NCI-H1417 treated with DMSO at 0.1 percent for 48 hours (cell line): ENCODE results near the gene FAM13A.
A peak's percentile ranks its signal among the peaks of the same experiment; 100 is the strongest.

Experiments
- DNase-seq: peaks from one replicate; lab custom pipeline; 2025; lab: John Stamatoyannopoulos, UW

Gene FAM13A

GRCh38 chr4:88843067-88843685 lies 213.8 kb downstream of the FAM13A start:
- DNase-seq: no peak

DNA sequence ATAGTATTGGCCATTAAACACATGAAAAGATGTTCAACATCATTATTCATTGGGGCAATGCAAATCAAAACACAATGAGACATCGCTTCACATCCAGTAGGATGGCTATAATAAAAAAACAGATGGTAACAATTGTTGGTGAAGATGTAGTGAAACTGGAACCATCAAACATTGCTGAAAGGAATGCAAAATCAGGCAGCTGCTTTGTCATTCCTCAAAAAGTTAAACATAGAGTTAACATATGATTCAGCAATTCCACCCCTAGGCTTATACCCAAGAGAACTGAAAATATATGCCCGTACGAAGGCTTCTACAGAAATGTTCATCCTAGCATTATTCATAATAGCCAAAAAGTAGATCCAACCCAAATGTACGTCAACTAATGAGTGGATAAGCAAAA lies 215.3 kb downstream of the FAM13A start:
- no peak for DNase-seq

GRCh38 chr4:88836216-88836615 lies 220.8 kb downstream of the FAM13A start:
- no peak for DNase-seq

DNA sequence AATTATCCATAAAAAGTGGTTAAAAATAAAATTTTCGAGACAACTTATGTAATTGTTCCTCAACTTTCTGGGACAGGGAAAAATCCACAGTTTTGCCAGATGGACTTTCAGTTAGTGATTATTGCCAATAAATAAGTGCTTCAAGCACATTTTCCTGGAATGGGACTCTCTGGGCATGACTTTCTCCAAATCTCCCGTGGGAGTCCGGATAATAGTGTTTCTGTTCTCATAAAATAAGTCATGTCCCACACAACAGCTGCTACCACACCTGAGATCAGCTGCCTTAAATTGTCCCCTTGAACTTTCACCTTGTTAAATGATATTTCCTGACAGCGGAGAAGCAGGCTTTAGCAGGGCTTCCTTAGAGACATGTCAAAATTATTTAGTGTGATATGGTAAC lies 226.0 kb downstream of the FAM13A start:
- DNase-seq: no peak

GRCh38 chr4:88830598-88830997 lies 226.4 kb downstream of the FAM13A start:
- no peak for DNase-seq

- DNase-seq: no peak
These were observed 228.0 kb downstream of the FAM13A start for GRCh38 chr4:88828842-88829571.

DNA sequence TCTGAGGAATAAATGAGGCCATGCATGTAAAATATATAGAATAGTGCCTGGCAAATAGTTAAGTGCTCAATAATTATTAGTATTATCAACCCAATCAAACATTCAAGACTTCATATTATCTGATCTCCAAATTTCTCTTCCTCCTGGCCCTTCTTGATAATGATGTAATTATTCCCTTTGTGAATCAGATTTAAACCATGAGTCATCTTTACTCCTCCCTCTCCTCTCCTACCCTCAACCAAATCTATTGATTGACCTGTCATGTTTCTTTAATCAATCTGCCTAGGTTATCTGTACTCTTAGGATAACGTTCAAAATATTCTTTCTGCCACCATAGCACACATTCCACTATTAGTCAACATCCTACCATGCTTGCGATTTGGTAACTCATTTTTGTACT lies 229.5 kb downstream of the FAM13A start:
- no peak for DNase-seq

GRCh38 chr4:88826771-88827170 lies 230.2 kb downstream of the FAM13A start:
- DNase-seq: no peak

GRCh38 chr4:88825931-88826330 lies 231.1 kb downstream of the FAM13A start:
- no peak for DNase-seq

DNA sequence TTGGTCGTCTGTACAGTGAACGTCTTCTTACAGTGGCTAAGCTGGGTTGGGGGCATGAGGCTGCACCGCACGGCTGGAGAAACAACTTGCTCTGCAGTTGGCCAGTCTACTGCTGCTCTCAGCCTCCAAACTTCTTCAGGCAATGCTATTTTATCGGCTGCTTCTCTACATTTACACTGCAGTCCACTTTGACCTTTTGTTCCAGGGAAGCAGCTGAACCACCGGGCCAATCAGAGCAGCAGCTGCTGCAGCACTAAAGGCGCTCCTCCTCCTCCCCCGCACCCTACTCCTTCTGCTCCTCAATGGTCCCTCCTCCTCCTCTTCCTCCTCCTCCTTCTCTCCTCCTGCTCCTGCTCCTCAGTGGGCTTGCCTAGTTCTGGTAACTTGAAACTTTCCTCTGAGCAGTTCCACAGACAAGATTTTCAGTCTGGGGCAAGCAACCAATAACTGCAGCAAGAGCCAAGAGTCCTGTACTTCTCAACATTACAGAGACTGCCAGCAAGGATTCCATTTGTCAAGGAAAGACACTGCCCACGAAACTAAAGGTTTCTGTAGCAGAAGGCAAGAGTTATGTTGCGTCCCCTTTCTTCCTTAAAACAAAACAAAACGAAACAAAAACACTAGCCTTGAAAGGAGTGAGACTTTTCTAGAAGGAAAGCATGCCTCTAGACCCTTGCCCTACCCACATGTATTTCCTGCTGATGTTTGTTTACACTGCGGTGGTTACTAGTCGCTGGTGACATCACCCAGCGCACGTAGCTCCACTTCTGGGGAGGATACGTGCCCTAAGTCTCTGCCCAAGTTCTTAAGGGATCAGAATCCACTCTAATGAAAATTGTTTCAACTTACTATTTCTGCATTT lies 233.7 kb downstream of the FAM13A start:
- DNase-seq: no peak

- DNase-seq: no peak
These were observed 234.8 kb downstream of the FAM13A start for GRCh38 chr4:88822034-88822789.

DNA sequence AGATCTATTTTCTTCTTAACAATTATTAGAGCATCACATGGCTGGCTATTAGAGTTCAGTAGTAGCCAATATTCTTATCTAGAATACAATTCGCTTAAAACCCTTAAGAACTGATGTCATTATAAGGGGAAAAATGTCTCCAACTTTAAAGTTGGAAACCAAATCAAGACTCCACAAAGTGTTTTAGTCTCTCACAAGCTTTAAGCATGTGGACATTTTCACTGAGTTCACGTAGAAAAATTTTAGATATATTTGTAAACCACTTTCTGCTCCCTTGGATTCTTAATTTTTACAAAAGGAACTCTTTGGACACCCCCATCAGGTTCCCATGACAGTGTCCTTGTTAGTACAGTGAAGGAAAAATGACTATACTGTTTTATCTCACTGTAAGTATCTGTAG lies 235.5 kb downstream of the FAM13A start:
- DNase-seq: no peak

GRCh38 chr4:88820698-88821415 lies 236.1 kb downstream of the FAM13A start:
- DNase-seq: no peak

DNA sequence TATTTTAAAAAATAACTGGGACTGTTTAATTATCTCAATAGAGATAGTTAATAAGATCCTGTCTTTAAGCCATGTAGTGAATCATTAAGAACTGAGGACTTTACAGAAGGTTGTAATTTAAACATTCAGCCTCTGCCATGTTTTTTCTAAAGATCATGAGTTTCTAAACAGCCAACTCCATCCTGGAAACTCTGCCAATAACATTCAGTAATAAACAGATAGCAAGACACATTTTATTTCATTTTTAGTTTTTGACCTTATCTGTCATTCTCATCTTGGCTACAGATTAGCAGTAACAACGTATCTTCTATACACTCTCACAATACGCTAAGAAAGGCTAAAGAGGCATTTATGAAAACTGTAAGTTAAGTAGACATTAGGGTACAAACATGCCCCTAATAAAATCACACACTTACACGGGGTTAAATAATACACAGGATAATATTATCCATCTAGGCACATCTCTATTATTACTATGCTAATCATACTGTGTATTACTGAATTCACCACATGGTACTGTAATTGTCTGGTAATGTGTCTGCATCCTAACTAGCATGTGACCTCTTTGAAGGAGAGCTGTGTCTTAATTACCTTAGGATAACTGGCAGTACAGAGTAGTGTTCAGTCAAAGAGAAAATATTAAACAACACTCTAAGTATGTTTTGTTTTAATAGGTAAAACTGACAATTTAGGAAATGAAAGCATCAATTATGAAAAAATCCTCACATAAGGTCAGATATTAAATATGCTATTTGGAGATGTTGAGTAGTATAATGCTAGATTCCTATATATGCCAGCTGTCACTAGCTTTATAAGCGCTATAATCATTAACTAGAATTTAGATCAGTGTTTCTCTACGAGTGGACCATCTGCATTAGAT lies 236.9 kb downstream of the FAM13A start:
- no peak for DNase-seq

DNA sequence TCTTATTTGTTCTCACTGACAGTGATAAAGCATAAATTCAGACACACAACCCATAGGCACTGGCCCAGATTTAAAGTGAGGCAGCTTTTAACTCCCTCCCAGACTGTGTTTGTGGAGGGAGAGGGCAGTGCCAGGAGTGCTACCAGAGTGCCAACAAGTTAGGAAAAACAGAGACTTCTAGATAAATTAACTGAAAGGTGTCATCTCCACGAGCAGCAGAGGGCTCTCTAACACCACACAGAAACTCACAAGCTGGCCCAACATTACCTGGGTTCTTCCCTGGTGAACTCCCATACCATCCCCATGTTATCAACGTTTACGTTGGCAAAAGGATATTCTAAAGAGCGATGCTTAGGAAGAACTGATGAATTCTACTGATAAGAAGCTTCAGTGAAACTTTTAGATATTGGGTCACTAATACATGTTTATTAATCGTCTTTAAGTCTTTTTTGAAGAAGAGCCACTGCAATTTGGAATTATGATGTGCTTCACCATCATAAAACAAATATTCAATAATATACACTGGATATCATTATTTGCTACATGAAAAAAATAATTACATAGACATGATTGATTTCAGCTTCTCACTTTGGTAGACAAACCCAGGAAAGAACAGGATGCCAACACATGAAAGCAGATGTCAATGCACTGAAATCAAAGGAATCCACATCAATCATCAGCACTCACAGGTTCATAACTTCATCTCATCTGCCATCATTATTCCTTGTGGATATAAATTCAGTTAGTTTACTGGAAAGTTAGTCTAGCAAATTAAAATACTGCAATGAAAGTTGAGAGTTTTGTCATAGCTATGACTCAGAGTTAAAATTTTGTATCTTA lies 238.1 kb downstream of the FAM13A start:
- peak; percentile 17 for DNase-seq

DNA sequence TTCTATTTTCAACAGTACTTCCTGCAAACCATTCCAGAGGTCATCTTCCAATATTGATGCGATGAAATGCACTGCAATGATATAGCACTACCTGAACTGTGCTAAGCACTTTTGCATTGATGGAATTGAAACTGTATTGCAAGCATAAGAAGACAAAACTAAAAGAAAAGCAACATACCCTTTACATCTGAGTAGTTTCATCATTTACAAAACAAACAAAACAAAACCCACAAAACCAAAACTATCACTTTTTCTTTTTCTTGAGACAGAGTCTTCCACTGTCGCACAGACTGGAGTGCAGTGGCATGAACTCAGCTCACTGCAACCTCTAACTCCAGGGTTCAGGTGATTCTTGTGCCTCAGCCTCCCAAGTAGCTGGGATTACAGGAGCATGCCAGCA lies 239.2 kb downstream of the FAM13A start:
- no peak for DNase-seq

GRCh38 chr4:88816360-88816759 lies 240.6 kb downstream of the FAM13A start:
- no peak for DNase-seq

- no peak for DNase-seq
These were observed 242.9 kb downstream of the FAM13A start for GRCh38 chr4:88814043-88814617.

- no peak for DNase-seq
These were observed 244.0 kb downstream of the FAM13A start for GRCh38 chr4:88813013-88813412.
